Lower leg skin (tissue), 3 donors: ENCODE data around the gene POLR2J3.
"Not testable (repeated sequence)": the region's sequence is repeated elsewhere in the genome, so short reads cannot be mapped to it uniquely, and the experiment has no call there.

ENCODE experiments used
- CTCF ChIP-seq, 3 donors: fragments of 450-650 bp; IDR thresholded peaks; one replicate each; pipeline ENCODE4 v1.5.1; 2016; ENCODE audit warnings: antibody characterized with exemption in 3 of 3, mild to moderate bottlenecking in 3 of 3, moderate library complexity in 2 of 3
- POLR2A ChIP-seq, 2 donors: fragments of 450-650 bp; IDR thresholded peaks; one replicate each; pipeline ENCODE4 v1.6.1; 2016 to 2017; ENCODE audit warnings: antibody characterized with exemption in 2 of 2, mild to moderate bottlenecking in 1 of 2, moderate library complexity in 1 of 2

GRCh38 chr7:102609734-102610133 is 37.4 kb upstream of the POLR2J3 start:
- TF ChIP-seq CTCF, POLR2A (IDR thresholded peaks at IDR 0.05): not testable (repeated sequence)
